ENCODE measurements around the gene ARAP1. TPM values are rescaled to one million over a fixed set of nuclear protein-coding genes. Genes with fewer than 3 reads are reported as not detected.

Gene ARAP1
- total RNA-seq, 4 donors from 2014 or later: 53.8 to 126 (median 88.8) TPM

- no peaks in the 10 kb centered on the region for H3K27me3 ChIP-seq
- no peak for TF ChIP-seq POLR2AphosphoS5 (IDR thresholded peaks at IDR 0.05)
- TF ChIP-seq EP300 (IDR thresholded peaks at IDR 0.05): no peak
- no peak for TF ChIP-seq POLR2A (IDR thresholded peaks at IDR 0.05)
- TF ChIP-seq CTCF (IDR thresholded peaks at IDR 0.05): no peak
- DNase-seq (ENCODE audit: low spot score in 2 of 2): no peak
- no peak overlapping the region for H3K4me3 ChIP-seq
- H3K27ac ChIP-seq: no peak overlapping the region
- H3K9me3 ChIP-seq: no peaks in the 10 kb centered on the region
- WGBS: 59% methylated on average over 9 of the region's 9 CpGs
- H3K36me3 ChIP-seq: no peaks in the 10 kb centered on the region
- no peaks in the 10 kb centered on the region for H3K4me1 ChIP-seq
These were observed 93.1 kb downstream of the ARAP1 start for GRCh38 chr11:72658989-72659640.

GRCh38 chr11:72657411-72658100, 94.7 kb downstream of the ARAP1 start:
- Histone ChIP-seq H3K27ac (no peak overlapping the region), H3K9me3 (no peaks in the 10 kb centered on the region), H3K4me3 (no peak overlapping the region), H3K27me3 (no peaks in the 10 kb centered on the region), H3K36me3 (no peaks in the 10 kb centered on the region), H3K4me1 (no peaks in the 10 kb centered on the region)
- TF ChIP-seq CTCF (IDR thresholded peaks at IDR 0.05) (no peak), POLR2A (IDR thresholded peaks at IDR 0.05) (no peak), POLR2AphosphoS5 (IDR thresholded peaks at IDR 0.05) (no peak), EP300 (IDR thresholded peaks at IDR 0.05) (no peak)
- 78% methylated on average over 5 of the region's 6 CpGs for WGBS
- no peak for DNase-seq (ENCODE audit: low spot score in 2 of 2)

GRCh38 chr11:72655896-72656464, 96.2 kb downstream of the ARAP1 start:
- DNase-seq (ENCODE audit: low spot score in 2 of 2): no peak
- Histone ChIP-seq H3K4me3 (no peak overlapping the region), H3K9me3 (no peaks in the 10 kb centered on the region), H3K36me3 (no peaks in the 10 kb centered on the region), H3K27ac (no peak overlapping the region), H3K4me1 (no peaks in the 10 kb centered on the region), H3K27me3 (no peaks in the 10 kb centered on the region)
- WGBS: 81% methylated on average over 9 of the region's 11 CpGs
- no peak for TF ChIP-seq CTCF (IDR thresholded peaks at IDR 0.05)
- no peak for TF ChIP-seq POLR2AphosphoS5 (IDR thresholded peaks at IDR 0.05)
- no peak for TF ChIP-seq POLR2A (IDR thresholded peaks at IDR 0.05)
- TF ChIP-seq EP300 (IDR thresholded peaks at IDR 0.05): no peak

- 48% methylated on average over 4 of the region's 8 CpGs for WGBS
- H3K27me3 ChIP-seq: no peaks in the 10 kb centered on the region
These were observed 97.2 kb downstream of the ARAP1 start for GRCh38 chr11:72655014-72655413.

More at GRCh38 chr11:72655014-72655413, 97.2 kb downstream of the ARAP1 start:
- no peak for DNase-seq (ENCODE audit: low spot score in 2 of 2)
- TF ChIP-seq POLR2AphosphoS5 (IDR thresholded peaks at IDR 0.05) (no peak), EP300 (IDR thresholded peaks at IDR 0.05) (no peak), CTCF (IDR thresholded peaks at IDR 0.05) (no peak), POLR2A (IDR thresholded peaks at IDR 0.05) (no peak)
- H3K36me3 ChIP-seq: no peaks in the 10 kb centered on the region
- no peak overlapping the region for H3K27ac ChIP-seq
- H3K4me3 ChIP-seq: no peak overlapping the region
- no peaks in the 10 kb centered on the region for H3K9me3 ChIP-seq
- no peaks in the 10 kb centered on the region for H3K4me1 ChIP-seq

Data from suprapubic skin (tissue), 4 donors.